HG03280 (cell line): ENCODE data around the gene ITGA7.

Experiments used
- ATAC-seq: cut with Tn5 transposase; IDR thresholded peaks from one replicate; pipeline ENCODE4 v1.9.1; 2021; ENCODE audit warnings: mild to moderate bottlenecking, moderate library complexity; ENCODE audit not compliant: unreplicated experiment

ITGA7 gene

GRCh38 chr12:55704824-55705718 is 2.6 kb downstream of the ITGA7 start:
- ATAC-seq = no peak

- no peak for ATAC-seq
These were observed 3.6 kb downstream of the ITGA7 start for GRCh38 chr12:55703901-55704761.

GRCh38 chr12:55703288-55703687 is 4.4 kb downstream of the ITGA7 start:
- ATAC-seq = no peak

- no peak for ATAC-seq
These were observed 4.8 kb downstream of the ITGA7 start for GRCh38 chr12:55702861-55703260.

GRCh38 chr12:55700255-55701018 is 7.3 kb downstream of the ITGA7 start:
- ATAC-seq = no peak

GRCh38 chr12:55699471-55700055 is 8.1 kb downstream of the ITGA7 start:
- no peak for ATAC-seq

GRCh38 chr12:55698965-55699364 is 8.7 kb downstream of the ITGA7 start:
- no peak for ATAC-seq

- ATAC-seq = no peak
These were observed 9.3 kb downstream of the ITGA7 start for GRCh38 chr12:55698241-55698955.

- no peak for ATAC-seq
These were observed 10.0 kb downstream of the ITGA7 start for GRCh38 chr12:55697686-55698085.

- no peak for ATAC-seq
These were observed 10.8 kb downstream of the ITGA7 start for GRCh38 chr12:55696796-55697462.

- no peak for ATAC-seq
These were observed 11.6 kb downstream of the ITGA7 start for GRCh38 chr12:55696141-55696540.

GRCh38 chr12:55695349-55695748 is 12.4 kb downstream of the ITGA7 start:
- no peak for ATAC-seq

GRCh38 chr12:55694651-55695050 is 13.1 kb downstream of the ITGA7 start:
- no peak for ATAC-seq

- ATAC-seq = no peak
These were observed 13.6 kb downstream of the ITGA7 start for GRCh38 chr12:55694188-55694515.

- ATAC-seq = no peak
These were observed 14.1 kb downstream of the ITGA7 start for GRCh38 chr12:55693323-55694187.

GRCh38 chr12:55692631-55693322 is 14.9 kb downstream of the ITGA7 start:
- ATAC-seq = no peak

GRCh38 chr12:55688716-55689655 is 18.7 kb downstream of the ITGA7 start:
- ATAC-seq = no peak
